HepG2 (cell line): ENCODE data around the gene IFT122.

Experiments
- KDM1A ChIP-seq: IDR thresholded peaks from 2 replicates; pipeline ENCODE4 v1.6.1; 2016; ENCODE audit warnings: missing compliant biosample characterization
- KLF6 ChIP-seq: IDR thresholded peaks from 2 replicates; pipeline ENCODE4 v1.8.0; 2016; ENCODE audit warnings: missing biosample characterization, missing genetic modification reagents
- PHF8 ChIP-seq: sonication (generic); formaldehyde crosslinking; IDR thresholded peaks from 2 replicates; pipeline ENCODE4 v1.5.0; 2020; ENCODE audit warnings: missing genetic modification reagents
- SMC3 ChIP-seq: IDR thresholded peaks from 2 replicates; pipeline ENCODE4 v1.6.1; 2011; ENCODE audit warnings: low read length, improper control_type of control experiment
- ZKSCAN1 ChIP-seq: fragments of 150-350 bp; IDR thresholded peaks from 2 replicates; pipeline ENCODE4 v1.6.1; 2014; ENCODE audit warnings: low read length
- ZNF282 ChIP-seq: fragments of 450-650 bp; IDR thresholded peaks from 2 replicates; pipeline ENCODE4 v1.6.1; 2018; ENCODE audit not compliant: partially characterized antibody
- ZNF44 ChIP-seq: sonication (generic); formaldehyde crosslinking; IDR thresholded peaks from 2 replicates; pipeline ENCODE4 v1.5.1; 2020; ENCODE audit warnings: mild to moderate bottlenecking, missing genetic modification reagents
- TF ChIP-seq, protein P1 (sequence below): sonication (generic); formaldehyde crosslinking; IDR thresholded peaks from 2 replicates; pipeline ENCODE4 v1.8.1; 2023; ENCODE audit warnings: mild to moderate bottlenecking, missing genetic modification reagents, borderline replicate concordance
- TF ChIP-seq, protein P2 (sequence below): IDR thresholded peaks from 2 replicates; pipeline ENCODE4 v1.6.1; 2018; ENCODE audit warnings: missing genetic modification reagents

DNA sequence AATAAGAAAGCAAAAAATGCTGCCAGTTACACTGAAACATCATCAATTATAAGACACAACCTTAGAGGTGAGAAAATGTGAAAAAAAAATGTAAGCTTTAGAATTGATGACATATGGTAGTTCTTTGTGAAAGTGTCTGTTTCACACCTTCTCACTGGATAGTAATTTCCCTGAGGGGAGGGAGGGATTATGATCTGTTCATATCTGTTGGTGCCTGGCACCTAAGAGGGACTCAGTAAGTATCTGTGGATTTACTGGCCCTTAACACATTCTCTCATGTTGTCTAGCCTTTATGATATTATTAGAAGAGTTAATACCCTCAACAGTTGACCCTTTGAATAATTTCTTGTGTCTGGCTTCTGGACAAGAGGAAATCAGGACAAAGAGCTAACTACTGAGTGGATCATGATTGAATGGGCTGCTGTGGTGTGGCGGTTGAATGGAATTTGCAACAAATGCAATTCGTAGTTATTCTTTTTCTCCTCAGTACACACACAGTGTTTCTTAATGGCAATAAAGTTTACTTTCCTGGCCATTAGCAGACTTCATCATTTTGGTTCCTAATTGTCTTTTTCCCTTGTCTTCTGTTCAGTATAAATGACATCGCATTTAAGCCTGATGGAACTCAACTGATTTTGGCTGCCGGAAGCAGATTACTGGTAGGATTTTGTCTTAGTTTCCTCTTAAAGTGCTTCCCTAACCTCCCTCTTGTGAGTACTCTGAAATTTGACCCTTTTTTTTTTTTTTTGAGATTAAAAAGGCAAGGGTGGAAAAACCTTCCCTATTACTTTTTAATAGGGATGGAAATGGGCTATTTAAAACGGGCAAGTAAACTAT is 9.5 kb downstream of the IFT122 start:
- no peak for TF ChIP-seq ZNF44 (CRISPR knock-in tag)
- TF ChIP-seq, protein P1, sequence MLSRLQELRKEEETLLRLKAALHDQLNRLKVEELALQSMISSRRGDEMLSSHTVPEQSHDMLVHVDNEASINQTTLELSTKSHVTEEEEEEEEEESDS (CRISPR knock-in tag), result no peak
- TF ChIP-seq ZKSCAN1, result no peak
- TF ChIP-seq ZNF282, result no peak
- TF ChIP-seq KDM1A, result no peak
- TF ChIP-seq SMC3, result no peak
- no peak for TF ChIP-seq KLF6 (CRISPR knock-in tag)
- TF ChIP-seq PHF8 (CRISPR knock-in tag), result no peak
- TF ChIP-seq, protein P2, sequence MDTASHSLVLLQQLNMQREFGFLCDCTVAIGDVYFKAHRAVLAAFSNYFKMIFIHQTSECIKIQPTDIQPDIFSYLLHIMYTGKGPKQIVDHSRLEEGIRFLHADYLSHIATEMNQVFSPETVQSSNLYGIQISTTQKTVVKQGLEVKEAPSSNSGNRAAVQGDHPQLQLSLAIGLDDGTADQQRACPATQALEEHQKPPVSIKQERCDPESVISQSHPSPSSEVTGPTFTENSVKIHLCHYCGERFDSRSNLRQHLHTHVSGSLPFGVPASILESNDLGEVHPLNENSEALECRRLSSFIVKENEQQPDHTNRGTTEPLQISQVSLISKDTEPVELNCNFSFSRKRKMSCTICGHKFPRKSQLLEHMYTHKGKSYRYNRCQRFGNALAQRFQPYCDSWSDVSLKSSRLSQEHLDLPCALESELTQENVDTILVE (CRISPR knock-in tag), result no peak
